Right atrium auricular region (tissue), 2 donors: ENCODE measurements around the gene MNT. TPM values are rescaled to one million over a fixed set of nuclear protein-coding genes. Genes with fewer than 3 reads are reported as not detected.

ENCODE experiments used
- DNase-seq: peaks from one replicate; pipeline ENCODE4 v3.0.0-alpha.2; 2019; ENCODE audit warnings: low spot score
- H3K27ac ChIP-seq, 2 donors: fragments of 200-600 bp; sonication (generic); 1 replicate in 1 of 2; 2 replicates in 1 of 2; pipeline ENCODE4 v1.5.1; 2016 to 2019
- H3K27me3 ChIP-seq, 2 donors: fragments of 200-600 bp; sonication (generic); one replicate each; pipeline versions ENCODE4 v1.5.1 to v1.6.0; 2017 to 2019
- H3K36me3 ChIP-seq: fragments of 200-600 bp; sonication (generic); one replicate; pipeline ENCODE4 v1.5.1; 2016
- H3K4me1 ChIP-seq, 2 donors: fragments of 200-600 bp; sonication (generic); one replicate each; pipeline versions ENCODE4 v1.5.1 to v1.6.0; 2017 to 2019
- H3K4me3 ChIP-seq, 2 donors: fragments of 200-600 bp; sonication (generic); 1 replicate in 1 of 2; 2 replicates in 1 of 2; pipeline ENCODE4 v1.5.1; 2017 to 2019; ENCODE audit warnings: mild to moderate bottlenecking in 1 of 2, moderate library complexity in 1 of 2
- H3K9me3 ChIP-seq, 2 donors: fragments of 200-600 bp; sonication (generic); one replicate each; pipeline ENCODE4 v1.5.1; 2019
- total RNA-seq, 2 donors: library from RNA; depleted of rRNA; stranded (reverse); fragments of >200 nt; gene quantifications; one replicate each; pipeline ENCODE4 v1.1.0, GENCODE V29; 2016
- TF ChIP-seq, protein P1 (sequence below), 2 donors: fragments of 200-600 bp; sonication (generic); IDR thresholded peaks; one replicate each; pipeline ENCODE4 v1.5.1; 2019; ENCODE audit warnings: antibody characterized with exemption in 2 of 2

MNT gene
- total RNA-seq, 2 donors from 2014 or later: 3.7 to 7.7 TPM

DNA sequence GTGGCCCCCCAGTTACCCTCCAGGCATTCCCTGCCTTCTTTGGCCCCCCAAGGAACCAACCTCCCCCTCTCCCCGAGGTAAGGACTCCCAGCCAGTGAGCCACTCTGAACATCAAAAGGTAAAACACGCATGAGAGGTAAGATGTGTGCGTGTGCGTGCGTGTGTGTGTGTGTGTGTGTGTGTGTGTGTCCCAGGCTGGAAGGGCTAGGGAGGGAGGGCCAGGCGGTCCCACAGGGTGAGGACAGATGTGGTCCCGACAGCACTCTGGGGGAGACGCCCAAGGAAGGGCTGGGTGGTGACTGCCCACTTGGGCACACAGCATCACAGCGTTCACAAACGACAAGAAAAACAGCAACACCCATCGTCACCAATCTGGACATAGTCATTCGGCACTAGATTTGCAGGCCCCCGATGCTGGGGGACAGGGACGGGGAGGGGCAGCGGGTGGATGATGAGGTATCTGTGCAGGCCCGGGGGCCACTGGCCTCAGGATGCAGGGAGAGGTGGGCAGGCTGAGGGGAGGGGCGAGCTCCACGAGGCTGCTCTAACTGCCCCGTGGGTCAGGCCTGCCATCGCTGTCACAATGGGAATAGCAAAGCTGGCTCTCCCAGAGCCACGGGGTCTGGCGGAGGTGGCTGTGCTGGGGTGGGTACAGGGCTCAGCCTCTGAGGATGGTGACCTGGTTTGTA lies 16.3 kb downstream of the MNT start:
- H3K4me3 ChIP-seq: no peak overlapping the region
- H3K4me1 ChIP-seq: peaks cover 0 to 25% of the 10 kb centered on the region in 2 donors
- H3K27ac ChIP-seq: no peak overlapping the region
- no peaks in the 10 kb centered on the region for H3K9me3 ChIP-seq
- no peaks in the 10 kb centered on the region for H3K27me3 ChIP-seq
- peaks cover 23% of the 10 kb centered on the region for H3K36me3 ChIP-seq
- DNase-seq: no peak
- TF ChIP-seq, protein P1, sequence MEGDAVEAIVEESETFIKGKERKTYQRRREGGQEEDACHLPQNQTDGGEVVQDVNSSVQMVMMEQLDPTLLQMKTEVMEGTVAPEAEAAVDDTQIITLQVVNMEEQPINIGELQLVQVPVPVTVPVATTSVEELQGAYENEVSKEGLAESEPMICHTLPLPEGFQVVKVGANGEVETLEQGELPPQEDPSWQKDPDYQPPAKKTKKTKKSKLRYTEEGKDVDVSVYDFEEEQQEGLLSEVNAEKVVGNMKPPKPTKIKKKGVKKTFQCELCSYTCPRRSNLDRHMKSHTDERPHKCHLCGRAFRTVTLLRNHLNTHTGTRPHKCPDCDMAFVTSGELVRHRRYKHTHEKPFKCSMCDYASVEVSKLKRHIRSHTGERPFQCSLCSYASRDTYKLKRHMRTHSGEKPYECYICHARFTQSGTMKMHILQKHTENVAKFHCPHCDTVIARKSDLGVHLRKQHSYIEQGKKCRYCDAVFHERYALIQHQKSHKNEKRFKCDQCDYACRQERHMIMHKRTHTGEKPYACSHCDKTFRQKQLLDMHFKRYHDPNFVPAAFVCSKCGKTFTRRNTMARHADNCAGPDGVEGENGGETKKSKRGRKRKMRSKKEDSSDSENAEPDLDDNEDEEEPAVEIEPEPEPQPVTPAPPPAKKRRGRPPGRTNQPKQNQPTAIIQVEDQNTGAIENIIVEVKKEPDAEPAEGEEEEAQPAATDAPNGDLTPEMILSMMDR (IDR thresholded peaks at IDR 0.05): no peak

DNA sequence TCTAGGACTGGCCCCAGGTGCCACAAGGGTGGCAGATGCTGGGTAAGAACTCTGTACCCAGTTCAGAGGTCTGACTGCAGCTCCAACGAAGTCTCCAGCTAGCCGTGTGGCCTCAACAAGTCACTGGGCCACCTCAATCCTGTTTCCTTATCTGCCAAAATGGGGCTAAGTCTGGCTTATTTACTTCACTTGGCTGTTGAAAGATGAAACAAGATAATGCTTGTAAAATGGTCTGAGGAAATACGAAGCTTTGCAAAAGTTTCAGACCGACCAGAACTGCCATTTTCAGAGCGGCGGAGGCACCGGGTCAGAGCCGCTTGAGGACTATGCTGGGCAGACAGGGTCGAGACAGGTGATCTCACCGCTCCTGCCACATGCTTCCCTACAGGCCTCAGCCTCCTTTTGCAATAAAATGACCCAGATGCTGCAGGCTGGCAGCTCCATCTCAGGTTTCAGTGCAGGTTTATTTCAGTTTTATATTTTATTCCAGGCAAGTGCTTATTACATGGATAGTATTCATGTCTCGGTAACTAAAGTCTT lies 17.2 kb downstream of the MNT start:
- H3K27me3 ChIP-seq: no peaks in the 10 kb centered on the region
- H3K27ac ChIP-seq: peak overlapping the region in 1 of 2 donors; percentile 55
- H3K4me1 ChIP-seq: peaks cover 0 to 25% of the 10 kb centered on the region in 2 donors
- no peak for DNase-seq
- TF ChIP-seq, protein P1 (IDR thresholded peaks at IDR 0.05): no peak
- H3K9me3 ChIP-seq: no peaks in the 10 kb centered on the region
- H3K36me3 ChIP-seq: peaks cover 27% of the 10 kb centered on the region
- H3K4me3 ChIP-seq: no peak overlapping the region

GRCh38 chr17:2380950-2381649 lies 19.8 kb downstream of the MNT start:
- H3K27me3 ChIP-seq: no peaks in the 10 kb centered on the region
- peaks cover 25% of the 10 kb centered on the region for H3K36me3 ChIP-seq
- TF ChIP-seq, protein P1 (IDR thresholded peaks at IDR 0.05): no peak
- no peak overlapping the region for H3K27ac ChIP-seq
- H3K9me3 ChIP-seq: no peaks in the 10 kb centered on the region
- no peak for DNase-seq
- no peak overlapping the region for H3K4me3 ChIP-seq
- peaks cover 0 to 25% of the 10 kb centered on the region in 2 donors for H3K4me1 ChIP-seq

GRCh38 chr17:2380226-2380922 lies 20.5 kb downstream of the MNT start:
- H3K27ac ChIP-seq: no peak overlapping the region
- no peaks in the 10 kb centered on the region for H3K9me3 ChIP-seq
- peaks cover 28% of the 10 kb centered on the region for H3K36me3 ChIP-seq
- no peaks in the 10 kb centered on the region for H3K27me3 ChIP-seq
- no peak for DNase-seq
- TF ChIP-seq, protein P1 (IDR thresholded peaks at IDR 0.05): no peak
- H3K4me3 ChIP-seq: no peak overlapping the region
- H3K4me1 ChIP-seq: peaks cover 0 to 19% of the 10 kb centered on the region in 2 donors

DNA sequence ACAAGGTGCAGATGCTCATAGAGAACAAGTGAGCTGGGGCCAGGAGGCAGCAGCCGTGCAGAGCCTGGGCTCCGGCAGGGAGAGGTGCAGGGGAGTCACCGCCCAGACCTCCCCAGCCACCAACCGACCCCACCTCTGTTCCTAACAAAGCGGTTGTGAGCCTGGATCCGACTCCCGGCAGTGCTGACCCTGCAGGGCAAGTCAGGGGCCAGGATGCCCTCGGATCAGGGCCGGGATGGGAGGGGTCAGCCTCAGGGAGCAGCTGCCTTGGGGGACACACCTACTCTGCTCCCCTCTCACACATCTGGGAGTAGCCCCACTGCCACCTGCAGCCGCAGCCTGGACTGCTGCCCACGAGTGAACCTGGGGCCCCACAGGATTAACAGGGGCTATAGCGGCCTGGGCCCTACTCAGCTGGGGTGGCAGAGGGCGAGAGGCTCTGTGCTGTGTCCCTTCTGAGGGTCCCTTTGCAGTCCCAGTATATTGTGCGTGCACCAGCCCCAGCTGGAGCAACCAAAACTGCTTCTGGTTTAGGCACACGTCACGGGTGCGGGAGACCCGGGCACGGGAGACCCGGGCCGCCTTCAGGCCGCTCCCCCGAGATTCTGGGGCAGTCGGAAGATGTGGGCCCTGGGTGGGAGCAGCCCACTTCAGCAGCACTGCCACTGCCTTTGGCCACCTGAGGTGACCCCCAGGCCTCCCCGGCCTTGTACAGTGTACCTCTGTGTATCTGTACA lies 21.2 kb downstream of the MNT start:
- H3K36me3 ChIP-seq: peaks cover 29% of the 10 kb centered on the region
- no peak for DNase-seq

More for the DNA sequence above, 21.2 kb downstream of the MNT start:
- no peak overlapping the region for H3K27ac ChIP-seq
- H3K27me3 ChIP-seq: no peaks in the 10 kb centered on the region
- TF ChIP-seq, protein P1 (IDR thresholded peaks at IDR 0.05): no peak
- H3K4me1 ChIP-seq: peaks cover 0 to 11% of the 10 kb centered on the region in 2 donors
- no peak overlapping the region for H3K4me3 ChIP-seq
- no peaks in the 10 kb centered on the region for H3K9me3 ChIP-seq
